ENCODE measurements around the gene ABHD4.
"Not testable (repeated sequence)": the region's sequence is repeated elsewhere in the genome, so short reads cannot be mapped to it uniquely, and the experiment has no call there.

Gene ABHD4

DNA sequence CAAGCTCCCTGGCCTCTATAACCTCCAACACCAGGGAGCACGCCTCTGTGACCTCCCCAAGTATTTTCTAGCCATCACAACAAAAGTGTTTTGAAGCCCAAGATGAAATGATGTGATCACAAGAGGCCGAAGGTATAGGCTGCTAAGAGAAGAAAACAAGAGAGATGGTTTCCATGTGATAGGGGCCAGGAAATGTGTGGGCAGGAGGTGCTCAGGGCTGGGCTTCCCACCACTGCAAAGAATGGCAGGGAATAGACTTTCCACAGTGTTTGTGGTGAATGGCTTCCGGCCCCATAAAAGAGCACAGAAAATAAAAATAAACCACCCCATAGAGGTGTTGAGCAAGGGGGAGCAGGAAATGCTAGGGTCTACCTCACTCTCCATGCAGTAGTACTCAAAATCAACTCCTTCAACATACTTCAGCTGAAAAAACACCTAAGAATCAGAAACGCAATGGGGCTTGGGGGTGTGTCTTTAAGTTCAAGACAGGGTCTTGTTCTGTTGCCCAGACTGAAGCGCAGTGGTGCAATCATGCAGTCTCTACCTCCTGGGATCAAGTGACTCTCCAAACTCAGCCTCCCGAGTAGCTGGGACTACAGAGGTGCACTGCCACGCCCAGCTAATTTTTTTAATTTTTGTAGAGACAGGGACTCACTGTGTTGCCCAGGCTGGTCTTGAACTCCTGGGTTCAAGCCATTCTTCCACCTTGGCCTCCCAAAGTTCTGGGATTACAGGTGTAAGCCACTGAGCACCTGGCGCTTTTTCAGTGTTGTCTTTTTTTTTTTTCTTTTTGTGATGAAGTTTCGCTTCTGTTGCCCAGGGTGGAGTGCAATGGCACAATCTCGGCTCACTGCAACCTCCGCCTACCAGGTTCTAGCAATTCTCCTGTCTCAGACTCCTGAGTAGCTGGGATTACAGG, 36.2 kb upstream of the ABHD4 start:
- DNase-seq (ENCODE audit: low spot score) = peak; percentile 91

DNA sequence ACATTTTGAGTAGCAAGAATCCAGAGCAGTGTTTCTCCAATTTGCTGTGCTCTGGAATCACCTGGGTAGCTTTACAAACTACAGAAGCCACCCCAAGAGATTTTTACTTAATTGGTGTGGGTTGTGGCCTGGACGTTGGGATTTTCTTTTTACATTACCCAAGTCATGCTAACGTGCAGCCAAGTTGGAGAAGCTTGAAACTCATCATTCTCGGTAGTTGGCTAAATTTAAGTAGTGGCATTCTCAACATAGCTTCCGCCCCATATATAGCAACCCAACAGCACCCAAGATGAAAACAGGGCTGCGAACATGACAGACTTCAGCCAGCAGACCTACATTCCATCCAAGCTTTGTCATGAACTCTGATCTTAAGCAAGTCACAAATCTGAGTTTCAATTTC, 34.1 kb upstream of the ABHD4 start:
- peak; percentile 56 for DNase-seq (ENCODE audit: low spot score)

DNA sequence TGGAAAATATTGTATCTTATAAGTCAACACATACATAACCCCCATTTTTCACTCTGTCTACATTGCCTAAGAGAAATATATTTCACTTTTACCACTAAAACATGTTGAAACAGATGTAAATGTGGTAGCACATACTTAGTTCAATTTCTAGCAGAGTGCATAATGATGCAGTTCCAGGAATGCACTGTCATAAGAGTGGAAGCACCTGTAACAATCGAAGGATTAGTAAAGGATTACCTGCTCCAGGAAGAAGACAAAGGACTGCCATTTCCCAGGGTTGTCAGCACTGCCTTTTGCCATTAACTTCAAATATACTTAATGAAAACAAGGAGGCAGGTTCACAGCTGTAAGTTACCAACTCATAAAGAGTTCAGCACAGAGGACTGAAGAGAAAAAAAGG, 33.6 kb upstream of the ABHD4 start:
- no peak for DNase-seq (ENCODE audit: low spot score)

DNA sequence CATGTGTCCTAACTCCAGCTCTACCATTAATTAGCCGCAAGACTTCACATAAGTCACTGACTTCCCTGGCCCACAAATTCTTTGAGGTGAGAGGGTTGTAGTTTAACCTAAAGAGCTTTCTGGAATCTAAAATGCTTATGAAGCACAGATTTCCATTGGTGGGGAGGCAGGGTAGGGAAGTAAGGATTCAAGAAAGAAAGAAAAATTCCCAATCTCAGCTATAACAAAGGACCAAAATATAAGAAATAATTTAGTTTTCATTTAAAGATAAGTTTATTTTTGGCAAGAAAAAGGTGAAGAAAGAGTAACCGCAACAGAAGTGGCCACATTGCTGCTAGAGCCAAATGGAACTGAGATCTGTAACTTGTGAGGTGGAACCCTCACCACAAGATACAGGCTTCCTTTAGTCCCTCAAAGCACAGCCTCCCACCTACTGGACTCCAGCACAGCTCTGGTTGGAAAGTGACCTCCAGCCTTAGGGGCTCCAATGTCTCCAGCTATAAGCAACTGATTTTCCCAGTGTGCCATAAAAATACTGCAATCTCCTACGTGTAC, 32.6 kb upstream of the ABHD4 start:
- DNase-seq (ENCODE audit: low spot score) = no peak

DNA sequence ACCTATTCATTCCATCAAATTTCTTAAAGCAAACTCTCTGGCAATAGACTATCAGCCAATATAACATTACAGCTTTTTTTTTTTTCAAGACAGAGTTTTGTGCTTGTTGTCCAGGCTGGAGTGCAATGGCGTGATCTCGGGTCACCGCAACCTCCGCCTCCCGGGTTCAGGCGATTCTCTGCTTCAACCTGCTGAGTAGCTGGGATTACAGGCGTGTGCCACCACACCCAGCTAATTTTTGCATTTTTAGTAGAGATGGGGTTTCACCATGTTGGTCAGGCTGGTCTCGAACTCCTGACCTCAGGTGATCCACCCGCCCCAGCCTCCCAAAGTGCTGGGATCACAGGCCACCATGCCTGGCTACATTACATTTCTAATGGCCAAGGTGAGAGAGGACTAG, 31.8 kb upstream of the ABHD4 start:
- not testable (repeated sequence) for DNase-seq (ENCODE audit: low spot score)

DNA sequence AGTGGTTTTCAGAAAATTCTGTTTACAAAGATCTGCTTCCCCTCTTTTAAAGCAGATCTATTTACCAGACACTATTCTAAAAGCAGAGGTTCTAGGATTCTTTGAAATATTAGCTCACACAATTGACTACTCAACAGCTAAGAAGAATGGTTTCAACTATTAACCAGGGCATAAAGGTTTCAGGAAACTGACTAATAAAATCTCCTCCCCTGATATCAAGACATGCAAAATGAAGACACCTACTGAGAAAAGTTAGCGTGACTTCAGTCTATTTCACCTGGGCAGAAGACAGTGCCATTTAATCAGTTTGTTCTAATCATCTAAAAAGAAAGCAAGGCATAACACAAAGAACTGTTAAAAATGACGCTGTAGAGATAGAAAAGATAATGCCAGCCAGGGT, 31.3 kb upstream of the ABHD4 start:
- peak; percentile 87 for DNase-seq (ENCODE audit: low spot score)

DNA sequence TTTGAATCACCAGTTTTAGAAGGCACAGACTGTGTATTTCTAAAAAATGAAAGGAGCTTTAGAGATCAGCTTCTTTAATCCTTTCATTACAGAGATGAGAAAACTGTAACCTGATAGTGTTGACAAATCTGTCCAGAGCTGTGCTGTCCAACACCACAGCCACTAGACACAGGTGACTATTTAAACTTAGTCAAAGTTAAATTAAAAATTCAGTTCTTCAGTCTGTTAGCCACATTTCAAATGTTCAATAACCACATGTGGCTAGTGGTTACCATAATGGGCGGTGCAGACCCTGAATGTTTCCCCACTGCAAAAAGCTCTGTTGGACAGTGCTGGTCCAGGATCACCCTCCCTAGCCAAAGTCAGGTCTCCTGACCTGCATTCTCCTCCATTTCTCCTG, 30.7 kb upstream of the ABHD4 start:
- DNase-seq (ENCODE audit: low spot score) = no peak

DNA sequence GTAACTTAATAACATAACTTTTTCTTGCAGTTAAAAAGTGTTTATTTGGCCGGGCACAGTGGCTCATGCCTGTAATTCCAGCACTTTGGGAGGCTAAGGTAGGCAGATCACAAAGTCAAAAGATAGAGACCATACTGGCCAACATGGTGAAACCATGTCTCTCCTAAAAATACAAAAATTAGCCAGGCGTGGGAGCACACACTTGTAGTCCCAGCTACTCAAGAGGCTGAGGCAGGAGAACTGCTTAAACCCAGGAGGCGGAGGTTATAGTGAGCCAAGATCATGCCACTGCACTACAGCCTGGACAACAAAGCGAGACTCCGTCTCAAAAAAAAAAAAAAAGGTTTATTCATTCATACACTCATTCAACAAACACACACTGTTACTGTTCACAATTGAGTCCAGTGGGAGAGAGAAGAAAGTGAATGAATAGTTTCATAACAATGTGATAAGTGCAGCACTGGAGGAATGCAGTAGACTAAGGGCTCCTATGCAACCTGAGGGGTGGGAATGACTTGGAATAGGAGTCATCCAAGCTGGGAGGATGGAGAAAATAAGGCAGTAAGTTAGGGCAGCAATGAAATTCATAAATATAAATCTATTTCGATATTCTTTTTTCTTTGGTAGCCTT, 28.9 kb upstream of the ABHD4 start:
- no peak for DNase-seq (ENCODE audit: low spot score)

DNA sequence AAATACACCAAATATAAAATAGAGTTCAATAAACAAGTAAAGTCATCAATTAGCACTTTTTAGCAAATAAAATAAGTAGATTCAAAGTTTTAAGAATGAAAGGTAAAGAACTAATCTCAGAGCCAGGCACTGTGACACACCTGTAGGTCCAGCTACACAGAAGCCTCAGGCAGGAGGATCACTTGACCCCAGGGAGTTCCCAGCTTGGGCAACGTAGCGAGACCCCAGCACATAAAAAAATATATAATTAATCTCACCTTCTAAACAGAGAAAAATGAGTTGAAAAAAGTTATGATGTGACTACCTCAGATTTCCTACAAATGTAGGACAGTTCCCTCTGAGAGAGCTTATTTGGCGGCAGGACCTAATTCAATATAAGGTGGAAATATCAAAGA, 28.4 kb upstream of the ABHD4 start:
- DNase-seq (ENCODE audit: low spot score) = no peak

DNA sequence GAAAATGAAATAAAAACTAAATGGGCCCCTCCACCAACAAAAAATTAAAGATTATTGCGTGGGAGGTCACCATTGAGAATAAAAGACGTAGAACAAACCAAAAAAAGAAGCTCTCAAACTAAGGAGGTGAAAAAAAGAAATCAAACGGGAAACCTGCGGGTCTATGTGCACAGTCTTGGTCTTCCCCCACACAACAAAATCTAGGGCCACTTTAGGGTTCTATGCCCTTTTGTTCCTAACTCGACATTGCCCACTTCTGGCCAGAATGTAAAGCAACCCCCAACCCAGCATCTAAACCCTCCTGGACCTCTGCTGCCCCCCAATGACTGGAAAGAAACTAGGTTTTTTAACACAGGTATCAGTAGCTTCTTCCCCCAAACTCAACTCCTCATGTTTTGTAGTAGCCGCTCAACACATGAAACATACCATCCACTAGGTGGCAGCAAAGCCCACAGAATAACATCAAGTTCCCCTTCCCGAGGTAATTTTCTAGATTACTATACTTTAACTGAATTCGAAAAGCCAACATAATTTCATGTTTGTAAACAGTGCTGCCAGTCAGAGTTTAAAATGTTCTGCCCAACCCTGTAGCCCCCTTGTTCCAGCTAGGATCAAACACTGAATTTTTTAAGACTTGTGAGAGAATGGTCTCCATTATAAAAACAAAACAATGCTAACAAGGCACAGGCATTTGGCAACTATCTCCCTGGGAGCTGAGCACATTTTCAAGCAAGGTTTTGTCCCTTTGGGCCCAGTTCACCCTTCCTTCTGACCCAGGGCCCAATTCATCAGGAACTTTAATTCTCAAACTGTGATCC, 27.8 kb upstream of the ABHD4 start:
- DNase-seq (ENCODE audit: low spot score) = peak; percentile 97

DNA sequence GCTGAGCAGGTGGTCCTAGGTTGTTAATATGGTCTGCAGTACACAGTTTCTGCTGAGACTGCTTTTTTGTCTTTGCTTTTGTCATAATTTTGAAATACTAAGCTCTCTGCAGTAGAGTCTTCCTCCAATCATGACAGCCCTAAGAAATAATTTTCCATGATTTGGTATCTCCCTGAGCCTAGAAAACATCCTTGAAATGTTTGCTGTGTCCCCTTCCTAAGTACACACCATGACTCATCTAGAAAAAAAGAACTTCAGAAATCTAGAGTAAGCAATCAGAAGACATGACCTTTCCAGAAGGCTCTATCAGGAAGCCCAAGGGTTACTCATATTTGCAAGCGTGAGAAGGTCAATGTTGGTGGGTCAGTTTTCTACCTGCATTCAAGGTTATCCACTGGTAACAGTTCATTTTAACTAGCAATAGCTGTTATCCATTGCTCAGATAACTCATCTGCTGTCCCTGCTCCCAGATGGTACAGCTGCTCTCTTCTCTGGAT, 25.5 kb upstream of the ABHD4 start:
- DNase-seq (ENCODE audit: low spot score) = no peak

DNA sequence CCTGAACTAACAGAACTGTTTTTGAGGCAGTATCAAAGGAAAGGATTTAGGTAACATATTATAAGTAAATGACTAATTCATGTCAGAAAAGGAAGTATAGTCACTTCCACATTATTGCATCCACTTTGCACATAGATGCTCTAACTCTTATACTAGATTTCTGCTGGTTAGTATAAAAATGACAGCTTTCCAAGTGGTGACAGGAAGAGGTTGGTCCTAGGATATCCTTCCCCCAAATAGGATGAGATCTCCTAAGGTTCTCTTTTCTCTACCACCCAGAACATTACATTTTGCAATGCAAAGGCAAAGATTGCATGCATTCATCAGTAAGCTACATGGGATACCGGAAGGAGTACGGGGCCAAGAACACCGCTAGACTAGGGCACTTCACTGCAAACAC, 24.3 kb upstream of the ABHD4 start:
- DNase-seq (ENCODE audit: low spot score) = no peak

DNA sequence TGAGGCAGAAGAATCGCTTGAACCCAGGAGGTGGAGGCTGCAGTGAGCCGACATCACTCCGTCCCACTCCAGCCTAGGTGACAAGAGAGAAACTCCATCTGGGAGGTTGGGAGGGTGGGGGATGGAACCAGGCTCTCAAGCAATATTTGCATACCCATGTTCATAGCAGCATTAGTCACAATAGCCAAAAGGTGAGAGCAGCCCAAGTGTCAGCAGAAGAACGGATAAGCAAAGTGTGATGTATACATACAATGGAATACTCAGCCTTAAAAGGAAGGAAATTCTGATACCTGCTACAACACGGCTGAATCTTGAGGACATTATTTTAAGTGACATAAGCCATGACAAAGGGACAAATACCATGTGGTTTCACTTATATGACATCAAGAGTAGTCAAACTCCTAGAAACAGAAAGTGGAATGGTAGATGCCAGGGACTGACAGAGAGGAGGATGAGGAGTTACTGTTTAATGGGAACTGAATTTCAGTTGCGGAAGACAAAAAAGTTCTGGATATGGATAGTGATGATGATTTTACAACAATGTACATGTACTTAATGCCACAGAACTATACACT, 20.7 kb upstream of the ABHD4 start:
- DNase-seq (ENCODE audit: low spot score) = no peak

DNA sequence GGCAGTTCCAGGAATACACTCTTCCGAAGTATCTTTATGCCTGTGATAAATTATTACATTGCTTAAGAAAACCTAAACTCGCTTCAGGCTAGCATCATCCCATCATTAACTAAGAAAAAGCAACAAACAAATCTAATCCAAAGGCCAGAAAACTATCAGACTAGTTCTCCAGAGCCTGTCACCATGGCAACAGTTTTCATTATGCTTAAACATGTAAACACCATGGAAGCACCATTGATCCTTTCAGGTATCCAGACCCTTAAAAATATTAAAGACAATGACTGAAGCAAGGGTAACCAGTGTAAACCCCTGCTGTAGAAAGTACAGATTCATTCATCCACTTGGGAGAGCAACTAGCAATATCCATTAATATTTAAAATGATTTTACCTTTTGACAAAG, 18.9 kb upstream of the ABHD4 start:
- DNase-seq (ENCODE audit: low spot score) = no peak

DNA sequence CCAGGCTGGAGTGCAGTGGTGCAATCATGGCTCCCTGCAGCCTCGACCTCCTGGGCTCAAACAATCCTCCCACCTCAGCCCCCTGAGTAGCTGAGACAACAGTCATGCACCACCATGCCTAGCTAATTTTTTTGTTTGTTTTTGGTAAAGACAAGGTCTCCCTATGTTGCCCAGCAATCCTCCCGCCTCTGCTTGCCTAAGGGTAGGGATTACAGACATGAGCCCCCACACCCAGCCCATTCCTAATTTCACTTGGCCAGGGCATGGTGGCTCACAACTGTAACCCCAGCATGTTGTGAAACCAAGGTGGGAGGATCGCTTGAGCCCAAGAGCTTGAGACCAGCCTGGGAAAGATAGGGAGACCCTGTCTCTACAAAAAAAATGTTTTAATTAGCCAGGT, 18.2 kb upstream of the ABHD4 start:
- DNase-seq (ENCODE audit: low spot score) = no peak

DNA sequence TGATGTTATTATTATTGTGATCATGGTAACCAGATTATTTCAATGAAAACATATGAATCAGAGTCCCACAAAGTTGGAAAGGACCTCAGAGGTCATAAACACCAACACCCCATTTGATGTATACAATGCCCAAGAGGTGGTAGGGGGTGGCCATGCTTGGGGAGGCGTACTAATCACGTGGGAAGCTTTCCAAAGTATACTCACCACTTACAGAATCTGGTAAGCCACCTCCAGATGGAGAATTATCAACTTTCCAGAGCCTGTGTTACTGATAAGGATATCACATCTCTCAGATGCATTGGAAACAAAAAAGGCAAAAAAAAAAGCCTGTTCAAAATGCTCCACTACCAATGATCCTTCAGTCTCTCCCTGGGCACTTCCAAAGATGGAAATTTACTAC, 17.5 kb upstream of the ABHD4 start:
- DNase-seq (ENCODE audit: low spot score) = no peak

DNA sequence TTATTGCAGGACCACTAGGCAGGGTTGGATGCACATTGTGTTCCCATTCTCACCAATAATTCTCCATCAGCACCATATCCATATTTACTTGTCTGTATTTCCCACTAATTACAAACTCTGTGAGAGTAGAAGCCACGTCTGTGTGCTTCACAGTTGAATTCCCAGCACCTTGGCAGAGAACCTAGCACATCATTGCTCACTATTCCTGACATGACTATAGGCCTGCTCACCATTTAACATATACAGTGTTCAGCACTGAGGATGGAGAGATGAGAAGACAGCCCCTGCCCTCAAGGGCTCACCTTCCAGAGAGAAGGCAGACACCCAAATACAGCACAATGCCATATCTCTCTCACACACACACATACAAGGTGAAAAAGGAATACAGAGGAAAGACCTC, 14.1 kb upstream of the ABHD4 start:
- no peak for DNase-seq (ENCODE audit: low spot score)

DNA sequence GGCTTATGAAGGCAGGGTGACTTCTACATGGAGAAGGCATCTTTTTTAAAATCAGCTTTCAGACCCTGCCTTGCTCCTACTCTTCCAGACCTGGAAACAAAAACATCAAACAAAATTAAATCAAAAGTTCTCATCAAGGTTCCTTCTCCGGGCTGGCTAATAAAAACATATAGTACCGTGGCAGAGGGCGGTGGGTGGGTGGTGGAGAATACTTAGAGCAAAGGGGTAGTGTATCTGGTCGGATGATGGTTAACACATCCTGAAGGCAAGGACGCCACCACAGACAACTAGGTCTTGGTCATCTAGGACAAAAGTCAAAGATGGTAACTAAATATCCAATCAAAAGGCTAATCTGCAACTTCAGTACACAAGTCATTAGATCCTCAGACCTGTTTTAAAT, 10.9 kb upstream of the ABHD4 start:
- DNase-seq (ENCODE audit: low spot score) = no peak

DNA sequence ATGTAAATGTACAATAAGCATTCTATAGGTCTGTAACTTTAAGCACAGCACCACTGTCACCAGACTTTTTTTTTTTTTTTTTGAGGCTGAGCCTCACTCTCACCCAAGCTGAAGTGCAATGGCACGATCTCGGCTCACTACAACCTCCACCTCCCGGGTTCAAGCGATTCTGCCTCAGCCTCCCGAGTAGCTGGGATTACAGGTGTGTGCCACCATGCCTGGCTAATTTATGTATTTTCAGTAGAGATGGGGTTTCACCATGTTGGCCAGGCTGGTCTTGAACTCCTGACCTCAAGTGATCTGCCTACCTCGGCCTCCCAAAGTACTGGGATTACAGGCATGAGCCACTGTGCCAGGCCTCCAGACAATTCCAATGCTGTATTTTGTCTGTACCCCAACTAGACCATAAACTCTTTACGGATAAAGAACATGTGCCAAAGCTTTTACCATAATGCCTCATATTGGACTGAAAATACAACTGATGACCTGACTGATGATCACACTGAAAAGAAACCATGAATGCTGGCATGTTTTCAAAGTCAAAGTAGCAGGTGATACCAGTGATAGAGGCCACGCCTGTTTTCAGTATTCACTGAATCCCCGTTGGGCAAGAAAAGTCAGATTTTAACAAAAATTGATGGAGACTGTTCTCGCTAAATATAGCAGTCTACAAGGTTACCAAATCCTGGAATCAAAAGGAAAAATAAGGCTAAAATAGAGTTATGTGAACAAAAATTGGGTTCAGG, 10.2 kb upstream of the ABHD4 start:
- peak; percentile 35 for DNase-seq (ENCODE audit: low spot score)

DNA sequence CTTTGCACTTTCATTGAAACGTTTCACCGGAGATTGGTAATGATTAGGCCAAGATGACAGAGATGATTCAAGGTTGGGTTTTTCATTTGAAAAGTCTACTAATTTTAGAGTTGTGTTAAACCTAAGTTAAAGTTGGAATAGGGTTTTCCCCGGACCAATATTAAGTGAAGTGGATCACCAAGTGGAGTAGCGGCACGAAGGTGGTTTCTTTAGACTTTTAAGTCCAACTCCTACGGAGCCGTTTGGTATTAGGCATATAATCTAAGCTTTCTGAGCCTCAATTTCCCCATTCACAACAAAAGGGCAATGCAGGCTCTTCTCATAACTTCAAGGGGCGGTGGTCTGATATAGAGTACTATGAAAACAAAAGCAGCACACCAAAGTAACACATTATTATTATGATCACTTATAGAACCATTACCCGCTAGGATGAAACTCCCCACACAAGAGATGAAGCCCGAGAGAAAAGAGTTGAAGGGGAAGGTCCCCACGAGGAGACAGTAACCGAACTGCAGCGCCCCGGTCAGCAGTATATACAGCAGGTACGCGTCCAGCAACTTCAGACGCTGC, 9.5 kb upstream of the ABHD4 start:
- peak; percentile 62 for DNase-seq (ENCODE audit: low spot score)

Measured in CD4-positive, alpha-beta T cell treated with Interleukin-2 at 100 ng/mL for 4 hours (primary cell).